ENCODE results near the gene GGTLC1.
A peak's percentile ranks its signal among the peaks of the same experiment; 100 is the strongest.
"Not testable (repeated sequence)": the region's sequence is repeated elsewhere in the genome, so short reads cannot be mapped to it uniquely, and the experiment has no call there.

Gene GGTLC1

GRCh38 chr20:23988561-23988960 is at the start of gene GGTLC1:
Gene GGTLC1 (minus strand): TSS chr20:23988779. CDS start chr20:23986611, 2,168 bp downstream.
- no peak for DNase-seq

- no peak for DNase-seq
Observed at GRCh38 chr20:24034820-24035219, 46.2 kb upstream of the GGTLC1 start.

- DNase-seq, result no peak
Observed at GRCh38 chr20:24033565-24033964, 45.0 kb upstream of the GGTLC1 start.

GRCh38 chr20:24033151-24033550 is 44.6 kb upstream of the GGTLC1 start:
- DNase-seq, result no peak

- DNase-seq, result no peak
Observed at GRCh38 chr20:24032400-24032898, 43.9 kb upstream of the GGTLC1 start.

GRCh38 chr20:24027229-24027628 is 38.6 kb upstream of the GGTLC1 start:
- no peak for DNase-seq

- DNase-seq, result no peak
Observed at GRCh38 chr20:24022621-24023180, 34.1 kb upstream of the GGTLC1 start.

- DNase-seq, result no peak
Observed at GRCh38 chr20:24018796-24019195, 30.2 kb upstream of the GGTLC1 start.

- no peak for DNase-seq
Observed at GRCh38 chr20:24017458-24017755, 28.8 kb upstream of the GGTLC1 start.

GRCh38 chr20:24016607-24017457 is 28.3 kb upstream of the GGTLC1 start:
- no peak for DNase-seq

GRCh38 chr20:24013953-24014352 is 25.4 kb upstream of the GGTLC1 start:
- no peak for DNase-seq

- no peak for DNase-seq
Observed at GRCh38 chr20:24011282-24011681, 22.7 kb upstream of the GGTLC1 start.

- DNase-seq, result no peak
Observed at GRCh38 chr20:24007758-24008157, 19.2 kb upstream of the GGTLC1 start.

GRCh38 chr20:24007073-24007595 is 18.6 kb upstream of the GGTLC1 start:
- DNase-seq, result no peak

GRCh38 chr20:24006626-24007025 is 18.0 kb upstream of the GGTLC1 start:
- DNase-seq, result no peak

- DNase-seq, result no peak
Observed at GRCh38 chr20:24004471-24004870, 15.9 kb upstream of the GGTLC1 start.

GRCh38 chr20:24002896-24003295 is 14.3 kb upstream of the GGTLC1 start:
- no peak for DNase-seq

- no peak for DNase-seq
Observed at GRCh38 chr20:24001712-24002405, 13.3 kb upstream of the GGTLC1 start.

- DNase-seq, result no peak
Observed at GRCh38 chr20:23998844-23999243, 10.3 kb upstream of the GGTLC1 start.

GRCh38 chr20:23998392-23998791 is 9.8 kb upstream of the GGTLC1 start:
- DNase-seq, result no peak

- peak in 1 of 2 donors; percentile 3 for DNase-seq
Observed at GRCh38 chr20:23995905-23996666, 7.5 kb upstream of the GGTLC1 start.

GRCh38 chr20:23995291-23995690 is 6.7 kb upstream of the GGTLC1 start:
- DNase-seq, result not testable (repeated sequence)
